Left kidney (tissue), 2 donors: Measurements from ENCODE around the gene NXPE1. TPM values are rescaled to one million over a fixed set of nuclear protein-coding genes. Genes with fewer than 3 reads are reported as not detected.

Experiments
- DNase-seq: peaks from one replicate; pipeline ENCODE4 v3.0.0-alpha.2; 2013
- polyA plus RNA-seq: library from polyadenylated mRNA; unstranded; fragments of 120-200 nt; gene quantifications from one replicate; pipeline ENCODE4 v1.2.1, GENCODE V29; 2013; ENCODE audit not compliant: insufficient read length

The NXPE1 gene
- polyA plus RNA-seq, 1 donor: 0.10 TPM

GRCh38 chr11:114562166-114562916 lies 2.7 kb upstream of the NXPE1 start:
- no peak for DNase-seq

DNA sequence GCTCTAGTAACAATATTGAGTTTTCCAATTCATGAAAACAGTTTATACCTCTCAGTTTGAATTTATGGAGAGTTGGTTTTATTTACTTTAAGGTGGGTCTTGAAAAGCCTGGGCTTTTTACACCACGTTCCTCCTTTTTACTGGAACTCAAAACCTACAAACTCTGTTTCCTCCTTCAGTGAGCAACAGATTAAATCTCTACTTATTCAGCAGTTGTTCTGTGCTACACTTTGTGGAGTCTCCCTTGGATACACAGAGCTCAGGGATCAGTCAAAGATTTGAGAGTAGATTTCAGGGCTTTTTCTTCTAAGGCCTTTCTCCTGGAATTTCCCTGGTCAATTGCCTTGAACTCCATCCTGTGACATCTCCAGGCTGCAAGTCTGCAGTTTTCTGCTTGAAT lies 3.5 kb downstream of the NXPE1 start:
- DNase-seq: peak; percentile 2

- DNase-seq: no peak
These were observed 6.0 kb downstream of the NXPE1 start for GRCh38 chr11:114553642-114554041.

DNA sequence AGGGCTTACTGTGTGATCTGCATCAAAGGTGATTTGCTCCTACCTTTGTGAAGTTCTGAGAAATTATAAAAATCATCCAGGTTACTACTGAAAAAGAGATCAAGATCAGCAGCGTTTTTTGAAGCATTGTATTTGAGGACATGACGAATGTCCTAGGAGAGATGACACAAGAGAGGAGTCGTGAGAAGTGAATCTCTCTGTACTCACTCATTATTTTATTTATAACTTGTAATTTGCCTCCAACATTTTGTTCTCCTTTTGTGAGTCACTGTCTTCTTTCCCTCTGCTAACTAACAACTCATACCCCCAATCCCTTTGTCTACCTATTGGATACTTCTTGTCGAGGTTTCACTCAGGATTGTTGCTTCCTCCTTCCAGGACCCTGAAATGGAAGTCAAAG lies 8.6 kb downstream of the NXPE1 start:
- DNase-seq: no peak

- no peak for DNase-seq
These were observed 34.0 kb downstream of the NXPE1 start for GRCh38 chr11:114525682-114526081.

- no peak for DNase-seq
These were observed 35.6 kb downstream of the NXPE1 start for GRCh38 chr11:114524122-114524521.

- no peak for DNase-seq
These were observed 36.9 kb downstream of the NXPE1 start for GRCh38 chr11:114522818-114523217.

DNA sequence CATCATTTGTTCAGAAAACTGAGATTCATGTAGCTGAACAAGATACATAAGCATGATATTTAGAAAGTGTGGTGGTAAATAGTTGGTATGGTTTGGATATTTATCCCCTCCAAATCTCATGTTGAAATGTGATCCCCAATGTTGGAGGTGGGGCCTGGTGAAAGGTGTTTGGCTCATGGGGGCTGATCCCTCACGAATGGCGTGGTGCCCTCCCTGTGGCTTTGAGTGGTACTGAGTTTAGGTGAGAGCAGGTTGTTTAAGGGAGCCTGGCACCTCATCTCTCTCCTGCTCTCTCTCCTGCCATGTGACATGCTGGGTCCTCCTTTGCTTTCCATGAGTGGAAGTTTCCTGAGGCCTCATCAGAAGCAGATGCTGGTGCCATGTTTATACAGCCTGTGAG lies 48.1 kb downstream of the NXPE1 start:
- no peak for DNase-seq

DNA sequence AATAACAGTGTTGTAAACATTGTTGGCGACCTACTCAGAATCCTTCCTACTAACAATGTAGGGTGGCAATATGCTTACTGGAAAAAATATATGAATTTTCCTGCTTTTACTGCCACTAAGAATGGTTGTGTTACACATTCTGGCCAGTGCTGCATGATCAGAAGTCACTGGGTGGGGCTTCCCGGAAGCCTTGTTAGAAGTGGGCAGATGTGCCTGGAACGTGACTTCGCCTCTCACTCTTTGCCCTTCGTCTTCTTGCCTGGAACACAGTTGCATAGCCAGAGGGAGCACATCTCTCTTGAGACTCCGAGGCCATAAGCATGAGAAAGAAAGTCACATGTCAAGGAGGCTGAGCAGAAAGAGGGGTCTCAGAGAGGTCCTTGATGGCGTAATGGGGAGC lies 48.6 kb downstream of the NXPE1 start:
- no peak for DNase-seq

DNA sequence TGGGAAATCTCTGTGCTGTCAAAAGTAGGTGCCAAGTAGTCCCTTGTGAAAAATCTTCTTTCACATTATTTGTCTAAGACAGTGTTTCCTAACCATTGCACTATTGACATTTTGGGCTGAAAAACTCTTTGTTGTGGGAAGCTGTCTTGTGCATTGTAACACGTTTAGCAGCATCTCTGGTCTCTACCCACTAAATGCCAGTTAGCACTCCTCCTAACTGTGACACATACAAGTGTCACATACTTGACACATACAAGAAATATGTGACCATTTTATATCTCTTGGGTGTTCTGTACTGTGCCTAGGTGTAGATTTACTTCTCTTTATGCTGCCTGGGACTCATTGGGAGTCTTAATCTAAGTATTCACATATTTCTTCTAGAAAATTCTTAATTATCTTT lies 57.8 kb downstream of the NXPE1 start:
- no peak for DNase-seq

DNA sequence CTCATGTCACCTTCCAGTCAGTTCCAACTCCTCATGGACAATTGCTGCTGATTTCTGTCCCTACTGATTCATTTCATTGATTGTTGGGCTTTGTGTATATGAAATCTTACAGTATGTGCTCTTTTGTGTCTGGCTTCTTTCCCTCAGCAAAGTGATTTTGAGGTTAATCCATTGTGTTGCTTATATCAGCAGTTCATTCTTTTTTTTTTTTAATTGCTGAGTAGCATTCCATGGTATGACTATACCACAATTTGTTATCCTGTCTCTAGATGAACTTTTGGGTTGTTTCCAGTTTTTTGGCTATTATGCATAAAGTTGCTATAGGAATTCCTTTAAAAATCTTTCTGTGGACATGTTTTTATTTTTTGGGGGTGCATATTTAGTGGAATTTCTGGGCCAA lies 59.9 kb downstream of the NXPE1 start:
- DNase-seq: no peak

- DNase-seq: no peak
These were observed 62.8 kb downstream of the NXPE1 start for GRCh38 chr11:114496915-114497314.

DNA sequence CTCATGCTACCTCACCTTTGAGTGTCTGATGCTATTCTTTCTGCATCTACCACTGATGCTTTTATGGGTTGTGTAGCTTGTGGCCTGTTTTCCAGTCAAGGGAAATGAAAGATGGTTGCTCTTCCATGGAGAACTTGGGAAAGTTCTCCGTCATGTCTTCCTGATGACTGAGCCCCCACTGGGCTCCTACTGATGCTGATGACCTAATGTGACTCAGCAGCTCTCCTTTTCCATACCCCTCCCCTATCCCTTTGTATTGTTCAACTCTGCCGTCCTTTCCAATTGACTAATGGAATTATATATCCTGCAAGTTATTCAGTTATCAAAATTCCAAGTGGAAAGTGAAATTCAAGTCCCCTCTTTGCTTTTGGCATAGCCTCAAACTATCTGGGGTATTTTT lies 75.8 kb downstream of the NXPE1 start:
- no peak for DNase-seq

- DNase-seq: no peak
These were observed 77.6 kb downstream of the NXPE1 start for GRCh38 chr11:114482114-114482513.

- DNase-seq: no peak
These were observed 80.3 kb downstream of the NXPE1 start for GRCh38 chr11:114479331-114479730.

- no peak for DNase-seq
These were observed 80.9 kb downstream of the NXPE1 start for GRCh38 chr11:114478768-114479167.

DNA sequence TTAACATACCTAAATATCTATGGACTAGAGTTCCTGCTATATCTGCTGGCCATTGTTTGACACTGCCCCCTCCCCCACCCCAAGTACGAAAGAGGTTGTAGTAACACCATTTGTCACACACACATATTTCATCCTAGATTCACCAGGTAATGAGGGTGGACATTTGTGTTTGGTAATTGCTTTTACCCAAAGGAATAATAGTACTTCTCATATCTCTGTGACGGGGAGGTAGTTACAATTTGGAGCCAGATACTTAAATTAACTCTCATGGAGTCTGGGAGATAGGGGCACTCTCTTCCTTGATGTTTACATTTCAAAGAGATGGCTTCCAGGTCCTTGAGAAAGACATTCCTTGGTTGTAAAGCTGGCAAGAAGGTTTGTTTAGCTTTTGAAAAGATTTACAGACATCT lies 81.7 kb downstream of the NXPE1 start:
- DNase-seq: no peak

DNA sequence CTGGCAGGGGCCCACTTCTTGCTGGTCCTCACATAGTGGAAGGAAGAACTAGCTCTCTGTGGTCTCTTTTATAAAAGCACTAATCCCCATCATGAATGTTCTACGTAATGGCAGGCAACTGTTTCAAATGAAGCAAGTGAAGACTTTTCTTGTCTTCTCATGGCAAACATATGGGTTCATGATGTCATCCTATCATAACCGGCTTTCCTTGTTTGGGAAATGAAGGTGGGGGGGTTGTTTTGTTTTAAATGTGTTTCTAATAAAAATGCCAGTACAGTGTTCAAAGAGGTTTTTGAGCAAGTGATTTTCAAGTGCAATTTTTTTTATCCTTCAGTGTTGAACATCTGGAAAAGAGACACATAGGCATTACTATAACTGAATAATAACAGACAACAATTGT lies 87.0 kb downstream of the NXPE1 start:
- no peak for DNase-seq

Other genes starting within 250 kb of the NXPE1 start
- 17.5 TPM for gene C11orf71, start 159.4 kb downstream of the NXPE1 start, polyA plus RNA-seq
- 58.4 TPM for gene RBM7, start 159.2 kb downstream of the NXPE1 start, polyA plus RNA-seq
- gene REXO2, start 120.4 kb downstream of the NXPE1 start, polyA plus RNA-seq: 128 TPM
- not detected for gene NXPE4, start 35.9 kb upstream of the NXPE1 start, polyA plus RNA-seq
- 0.42 TPM for gene NXPE2, start 118.6 kb upstream of the NXPE1 start, polyA plus RNA-seq